WERI-Rb-1 (cell line): ENCODE results near the gene GLI2.

Source experiments
- DNase-seq: peaks from one replicate; pipeline ENCODE4 v3.0.0-alpha.2; 2020
- H3K27ac ChIP-seq: fragments of 250-450 bp; sonication (Bioruptor Pico); 2 replicates; pipeline ENCODE4 v1.5.1; 2020; ENCODE audit warnings: mild to moderate bottlenecking, moderate library complexity
- H3K27me3 ChIP-seq: fragments of 250-450 bp; sonication (Bioruptor Pico); 2 replicates; pipeline ENCODE4 v1.5.1; 2021; ENCODE audit warnings: mild to moderate bottlenecking, low read depth, moderate library complexity; ENCODE audit not compliant: insufficient read depth, severe bottlenecking
- H3K36me3 ChIP-seq: fragments of 250-450 bp; sonication (Bioruptor Pico); 2 replicates; pipeline ENCODE4 v1.5.1; 2020; ENCODE audit warnings: mild to moderate bottlenecking, moderate library complexity
- H3K4me3 ChIP-seq: 2 replicates; pipeline ENCODE4 v1.5.1; 2011; ENCODE audit warnings: low read depth, mild to moderate bottlenecking, control low read depth, low read length
- H3K9me3 ChIP-seq: fragments of 250-450 bp; sonication (Bioruptor Pico); 2 replicates; pipeline ENCODE4 v1.5.1; 2021; ENCODE audit warnings: mild to moderate bottlenecking, moderate library complexity; ENCODE audit not compliant: severe bottlenecking
- CTCF ChIP-seq: IDR thresholded peaks from 2 replicates; pipeline ENCODE4 v1.5.1; 2011; ENCODE audit warnings: low read depth, mild to moderate bottlenecking, control low read depth, inconsistent platforms, low read length

GLI2 gene

DNA sequence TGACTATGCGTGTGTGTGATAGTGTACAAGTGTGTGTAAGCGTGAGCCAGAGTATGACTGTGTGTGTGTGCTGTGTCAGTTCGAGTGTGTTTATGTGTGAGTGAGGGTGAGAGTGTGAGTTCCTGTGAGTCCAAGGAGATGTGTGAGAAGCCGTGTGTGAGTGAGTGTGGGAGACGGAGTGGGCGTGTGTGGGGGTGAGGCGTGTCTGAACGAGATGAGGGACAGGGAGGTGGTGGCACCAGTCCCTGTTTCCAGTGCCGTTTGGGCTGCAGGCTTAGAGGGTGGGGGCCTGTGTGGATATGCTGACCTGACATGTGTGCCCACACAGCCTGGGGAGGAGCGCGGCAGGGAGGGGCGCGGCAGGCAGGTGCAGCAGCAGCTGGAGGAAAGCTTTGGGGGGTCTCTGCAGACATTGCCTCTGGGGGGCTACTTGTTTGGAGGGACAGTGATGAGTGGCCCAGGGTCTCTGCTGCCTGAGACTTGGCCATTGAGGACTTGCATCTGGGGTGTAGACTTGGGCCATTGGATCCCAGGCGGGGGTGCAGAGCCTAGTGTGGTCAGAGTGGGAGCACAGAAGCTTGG lies 41.6 kb downstream of the GLI2 start:
- TF ChIP-seq CTCF, result no peak
- Histone ChIP-seq H3K4me3 (no peak overlapping the region), H3K9me3 (no peaks in the 10 kb centered on the region), H3K27me3 (no peaks in the 10 kb centered on the region), H3K27ac (no peak overlapping the region), H3K36me3 (no peaks in the 10 kb centered on the region)
- DNase-seq, result no peak

DNA sequence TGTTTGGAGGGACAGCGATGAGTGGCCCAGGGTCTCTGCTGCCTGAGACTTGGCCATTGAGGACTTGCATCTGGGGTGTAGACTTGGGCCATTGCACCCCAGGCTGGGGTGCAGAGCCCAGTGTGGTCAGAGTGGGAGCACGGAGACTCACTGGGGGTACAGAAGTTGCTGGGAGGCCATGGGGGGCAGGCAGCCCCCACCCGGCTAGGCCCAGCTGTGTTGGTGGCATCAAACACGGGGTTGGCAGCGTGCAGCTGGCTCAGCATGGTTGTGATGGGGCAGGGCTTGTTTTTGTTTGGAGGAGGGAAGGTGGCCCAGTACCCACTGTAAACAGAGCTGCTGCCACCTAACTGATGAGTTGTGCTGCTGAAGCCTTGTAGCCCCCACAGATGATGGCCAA lies 42.1 kb downstream of the GLI2 start:
- no peak overlapping the region for H3K27ac ChIP-seq
- no peaks in the 10 kb centered on the region for H3K27me3 ChIP-seq
- DNase-seq, result no peak
- H3K4me3 ChIP-seq, result no peak overlapping the region
- H3K36me3 ChIP-seq, result no peaks in the 10 kb centered on the region
- no peak for TF ChIP-seq CTCF
- no peaks in the 10 kb centered on the region for H3K9me3 ChIP-seq

DNA sequence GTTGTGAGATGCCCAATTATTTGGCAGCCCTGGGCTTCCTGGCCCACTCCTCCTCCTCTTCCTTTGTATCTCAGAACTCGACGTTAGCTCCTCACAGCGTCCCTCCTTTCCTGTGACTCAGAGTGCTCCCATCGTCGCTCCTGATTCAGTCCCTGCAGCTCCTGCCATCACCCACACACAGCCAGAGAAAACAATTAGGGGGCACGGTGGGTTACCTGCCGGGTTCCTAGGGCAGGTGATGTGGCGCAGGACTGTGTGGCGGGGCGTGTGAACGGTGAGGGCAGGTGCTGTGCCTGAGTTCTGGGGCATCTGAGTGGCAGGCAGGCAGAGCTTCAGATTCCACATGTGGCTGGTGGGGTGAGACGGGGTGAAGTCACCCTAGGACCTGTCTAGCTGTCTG lies 42.6 kb downstream of the GLI2 start:
- H3K4me3 ChIP-seq, result no peak overlapping the region
- no peaks in the 10 kb centered on the region for H3K9me3 ChIP-seq
- H3K27me3 ChIP-seq, result no peaks in the 10 kb centered on the region
- no peak overlapping the region for H3K27ac ChIP-seq
- no peaks in the 10 kb centered on the region for H3K36me3 ChIP-seq
- DNase-seq, result no peak
- TF ChIP-seq CTCF, result no peak

DNA sequence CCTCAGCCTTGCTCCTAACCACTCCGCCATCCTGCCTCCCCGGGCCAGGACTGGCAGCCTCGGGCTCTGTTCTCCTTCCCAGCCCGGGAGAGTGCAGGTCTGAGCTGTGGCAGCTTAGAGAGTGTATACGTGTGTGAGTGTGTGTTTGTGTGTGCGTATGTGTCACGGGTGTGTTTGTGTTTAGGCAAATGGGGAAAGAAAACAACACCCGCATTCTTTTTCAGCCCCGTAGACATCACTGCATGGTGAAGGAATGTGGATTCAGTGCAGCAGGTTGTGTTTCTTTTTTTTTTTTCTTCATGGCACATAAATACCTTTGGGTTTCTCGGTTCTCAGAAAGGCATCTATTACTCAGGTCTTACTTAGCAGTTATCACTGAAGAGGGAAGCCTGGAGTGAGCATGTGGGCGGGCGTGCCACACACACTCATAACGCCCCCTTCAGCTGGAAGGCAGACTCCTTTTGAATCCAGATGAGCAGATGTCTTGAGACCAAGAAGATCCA lies 44.2 kb downstream of the GLI2 start:
- Histone ChIP-seq H3K9me3 (no peaks in the 10 kb centered on the region), H3K27ac (no peak overlapping the region), H3K27me3 (no peaks in the 10 kb centered on the region), H3K36me3 (no peaks in the 10 kb centered on the region), H3K4me3 (no peak overlapping the region)
- TF ChIP-seq CTCF, result peak; percentile 14; the same call in 1 of the 2 replicates
- DNase-seq, result peak; percentile 15

DNA sequence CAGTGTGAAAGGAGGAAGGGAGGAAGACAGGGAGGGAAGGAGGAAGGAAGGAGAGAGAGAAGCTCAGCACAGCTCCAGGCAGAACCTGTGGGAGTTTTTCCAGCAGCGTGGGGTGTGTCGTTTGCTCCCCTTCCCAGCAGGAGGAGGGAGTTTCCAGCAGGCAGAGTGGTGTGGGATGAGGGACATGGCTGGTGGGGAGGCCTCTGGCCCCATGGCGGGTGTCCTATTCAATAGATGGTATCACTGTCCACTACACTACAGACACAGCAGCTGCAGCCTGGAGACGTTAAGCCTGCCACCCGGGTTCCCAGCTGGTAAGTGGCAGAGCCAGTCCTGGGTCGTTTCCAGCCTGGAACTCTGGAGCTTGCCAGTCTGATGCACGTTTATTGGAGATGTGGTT lies 44.7 kb downstream of the GLI2 start:
- Histone ChIP-seq H3K27me3 (no peaks in the 10 kb centered on the region), H3K27ac (no peak overlapping the region), H3K4me3 (no peak overlapping the region), H3K36me3 (no peaks in the 10 kb centered on the region), H3K9me3 (no peaks in the 10 kb centered on the region)
- TF ChIP-seq CTCF, result no peak
- no peak for DNase-seq

DNA sequence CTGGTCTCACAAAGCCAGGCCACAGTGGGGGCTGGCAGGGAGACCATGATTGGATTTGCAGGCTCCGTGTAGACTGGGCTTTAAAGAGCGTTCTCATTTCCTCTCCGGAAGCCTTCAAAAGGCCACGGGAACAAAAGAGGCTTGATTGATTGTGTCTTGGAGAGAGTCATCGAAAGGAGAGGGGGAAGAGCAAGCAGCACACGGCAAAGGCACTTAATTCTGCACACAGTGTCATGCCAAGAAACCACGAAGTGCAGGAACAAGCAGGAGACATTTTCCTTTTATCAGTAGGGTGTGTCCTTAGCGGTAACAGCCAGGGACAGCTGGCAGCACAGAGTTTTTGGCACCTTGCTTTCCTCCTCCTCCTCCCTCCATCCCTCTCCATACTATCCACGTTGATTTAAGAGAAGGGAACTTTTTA lies 47.7 kb downstream of the GLI2 start:
- no peak for DNase-seq
- Histone ChIP-seq H3K9me3 (no peaks in the 10 kb centered on the region), H3K36me3 (no peaks in the 10 kb centered on the region), H3K27me3 (no peaks in the 10 kb centered on the region), H3K27ac (no peak overlapping the region), H3K4me3 (no peak overlapping the region)
- TF ChIP-seq CTCF, result no peak
